Endothelial cell (in vitro differentiated cells): ENCODE results near the gene GARIN3. TPM values are rescaled to one million over a fixed set of nuclear protein-coding genes. Genes with fewer than 3 reads are reported as not detected.

Source experiments
- DNase-seq: peaks from one replicate; pipeline ENCODE4 v3.0.0; 2021; ENCODE audit warnings: low spot score
- H3K27ac Mint-ChIP-seq: one replicate; pipeline ENCODE4 v1.8.0; 2021; ENCODE audit warnings: mixed read lengths, inconsistent platforms; ENCODE audit not compliant: unreplicated experiment
- H3K27me3 Mint-ChIP-seq: one replicate; pipeline ENCODE4 v1.8.0; 2021; ENCODE audit warnings: mild to moderate bottlenecking, moderate library complexity, mixed read lengths, inconsistent platforms; ENCODE audit not compliant: unreplicated experiment
- H3K36me3 Mint-ChIP-seq: one replicate; pipeline ENCODE4 v1.8.0; 2021; ENCODE audit warnings: mild to moderate bottlenecking, low read depth, mixed read lengths, inconsistent platforms; ENCODE audit not compliant: unreplicated experiment
- H3K4me1 Mint-ChIP-seq: one replicate; pipeline ENCODE4 v1.8.0; 2021; ENCODE audit warnings: mild to moderate bottlenecking, mixed read lengths, inconsistent platforms; ENCODE audit not compliant: unreplicated experiment
- H3K4me3 Mint-ChIP-seq: one replicate; pipeline ENCODE4 v1.8.0; 2021; ENCODE audit warnings: mild to moderate bottlenecking, mixed read lengths, inconsistent platforms; ENCODE audit not compliant: unreplicated experiment
- H3K9me3 Mint-ChIP-seq: one replicate; pipeline ENCODE4 v1.8.0; 2021; ENCODE audit warnings: mixed read lengths, inconsistent platforms; ENCODE audit not compliant: unreplicated experiment
- total RNA-seq: library from RNA; stranded (reverse); fragmentation: NEBNext Ultra II Directional; extraction: Animal tissue kit (Norgen Biotek cat#: 25700); gene quantifications from one replicate; pipeline ENCODE4 v1.2.1, GENCODE V29; 2021; ENCODE audit not compliant: unreplicated experiment
- TF ChIP-seq, protein P1 (sequence below): fragments of 200-600 bp; sonication (generic); IDR thresholded peaks from one replicate; pipeline ENCODE4 v1.5.0; 2021; ENCODE audit warnings: antibody characterized with exemption; ENCODE audit not compliant: unreplicated experiment

Gene GARIN3
- total RNA-seq, 1 donor from 2014 or later: not detected

DNA sequence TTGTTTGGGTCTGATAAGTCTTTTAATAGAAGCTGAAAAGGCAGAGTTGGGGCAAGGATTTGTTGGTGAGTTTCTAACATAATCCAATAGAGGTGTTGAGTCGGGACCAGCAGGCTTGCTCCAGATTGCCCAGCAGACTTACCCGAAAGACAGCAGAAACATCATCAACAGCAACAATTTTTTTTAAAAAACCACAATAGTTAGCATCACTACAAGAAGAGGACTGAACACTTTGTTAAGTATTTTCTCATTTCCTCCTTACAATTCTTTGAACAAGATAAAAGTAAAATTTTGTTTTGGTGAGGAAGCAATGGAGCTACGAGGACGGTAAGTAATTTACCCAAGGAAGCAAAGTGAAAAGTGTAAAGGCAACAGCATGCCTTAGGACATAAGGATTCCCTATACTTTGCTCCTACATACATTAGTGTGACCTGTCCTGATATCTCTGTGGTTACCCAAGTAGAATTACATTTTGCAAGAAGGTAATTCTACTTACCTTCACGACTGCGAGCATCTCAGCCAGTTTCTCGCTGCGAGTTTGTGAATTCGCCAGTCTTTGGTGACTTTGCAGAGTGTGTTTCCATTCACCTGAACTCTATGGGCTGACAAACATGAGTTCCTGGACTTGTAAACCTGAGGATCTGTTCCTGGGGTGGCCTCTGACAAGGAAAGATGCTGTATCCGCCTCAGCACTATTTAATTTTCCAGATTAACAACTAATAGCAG is 27.8 kb upstream of the GARIN3 start:
- Mint-ChIP-seq H3K36me3 (no peaks in the 10 kb centered on the region), H3K27ac (no peak overlapping the region), H3K27me3 (peaks cover 2% of the 10 kb centered on the region), H3K9me3 (no peaks in the 10 kb centered on the region), H3K4me3 (no peak overlapping the region), H3K4me1 (no peaks in the 10 kb centered on the region)
- no peak for DNase-seq
- TF ChIP-seq, protein P1, sequence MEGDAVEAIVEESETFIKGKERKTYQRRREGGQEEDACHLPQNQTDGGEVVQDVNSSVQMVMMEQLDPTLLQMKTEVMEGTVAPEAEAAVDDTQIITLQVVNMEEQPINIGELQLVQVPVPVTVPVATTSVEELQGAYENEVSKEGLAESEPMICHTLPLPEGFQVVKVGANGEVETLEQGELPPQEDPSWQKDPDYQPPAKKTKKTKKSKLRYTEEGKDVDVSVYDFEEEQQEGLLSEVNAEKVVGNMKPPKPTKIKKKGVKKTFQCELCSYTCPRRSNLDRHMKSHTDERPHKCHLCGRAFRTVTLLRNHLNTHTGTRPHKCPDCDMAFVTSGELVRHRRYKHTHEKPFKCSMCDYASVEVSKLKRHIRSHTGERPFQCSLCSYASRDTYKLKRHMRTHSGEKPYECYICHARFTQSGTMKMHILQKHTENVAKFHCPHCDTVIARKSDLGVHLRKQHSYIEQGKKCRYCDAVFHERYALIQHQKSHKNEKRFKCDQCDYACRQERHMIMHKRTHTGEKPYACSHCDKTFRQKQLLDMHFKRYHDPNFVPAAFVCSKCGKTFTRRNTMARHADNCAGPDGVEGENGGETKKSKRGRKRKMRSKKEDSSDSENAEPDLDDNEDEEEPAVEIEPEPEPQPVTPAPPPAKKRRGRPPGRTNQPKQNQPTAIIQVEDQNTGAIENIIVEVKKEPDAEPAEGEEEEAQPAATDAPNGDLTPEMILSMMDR: no peak

DNA sequence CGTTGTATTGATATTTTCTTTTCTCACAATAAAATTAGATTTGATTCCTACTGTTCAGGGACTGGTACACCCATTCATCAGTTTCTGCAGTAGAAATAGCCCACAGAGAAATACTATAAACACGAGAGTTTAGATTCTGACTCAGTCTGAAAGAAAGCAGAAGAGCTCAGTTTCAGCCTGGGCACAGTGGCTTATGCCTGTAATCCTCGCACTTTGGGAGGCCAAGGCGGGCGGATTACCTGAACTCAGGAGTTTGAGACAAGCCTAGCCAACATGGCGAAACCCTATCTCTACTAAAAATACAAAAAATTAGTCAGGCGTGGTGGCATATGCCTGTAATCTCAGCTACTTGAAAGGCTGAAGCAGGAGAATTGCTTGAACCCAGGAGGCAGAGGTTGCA is 23.2 kb upstream of the GARIN3 start:
- no peak for DNase-seq
- H3K4me3 Mint-ChIP-seq: no peak overlapping the region
- TF ChIP-seq, protein P1: no peak
- no peaks in the 10 kb centered on the region for H3K27me3 Mint-ChIP-seq
- no peaks in the 10 kb centered on the region for H3K9me3 Mint-ChIP-seq
- no peaks in the 10 kb centered on the region for H3K4me1 Mint-ChIP-seq
- no peak overlapping the region for H3K27ac Mint-ChIP-seq
- H3K36me3 Mint-ChIP-seq: no peaks in the 10 kb centered on the region

DNA sequence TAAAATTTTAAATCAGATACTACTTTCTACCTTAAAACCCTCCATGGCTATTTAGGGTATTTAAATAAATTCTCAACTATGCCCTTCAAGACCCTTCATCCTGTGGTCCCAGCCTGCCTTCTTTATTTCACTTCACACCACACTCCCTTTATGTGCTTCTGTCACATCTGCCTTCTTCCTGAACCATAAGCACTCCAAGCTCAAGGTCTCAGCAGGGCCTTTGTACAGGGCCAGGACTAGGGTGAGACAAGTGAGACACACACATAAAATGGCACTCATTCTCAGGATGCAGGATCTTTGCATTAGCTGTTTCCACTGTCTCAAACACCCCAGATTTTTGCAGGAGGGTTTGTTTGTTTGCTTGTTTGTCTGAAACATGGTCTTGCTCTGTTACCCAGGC is 22.2 kb upstream of the GARIN3 start:
- Mint-ChIP-seq H3K4me1 (no peaks in the 10 kb centered on the region), H3K4me3 (no peak overlapping the region), H3K9me3 (no peaks in the 10 kb centered on the region), H3K36me3 (no peaks in the 10 kb centered on the region), H3K27ac (no peak overlapping the region), H3K27me3 (no peaks in the 10 kb centered on the region)
- DNase-seq: no peak
- TF ChIP-seq, protein P1: no peak

DNA sequence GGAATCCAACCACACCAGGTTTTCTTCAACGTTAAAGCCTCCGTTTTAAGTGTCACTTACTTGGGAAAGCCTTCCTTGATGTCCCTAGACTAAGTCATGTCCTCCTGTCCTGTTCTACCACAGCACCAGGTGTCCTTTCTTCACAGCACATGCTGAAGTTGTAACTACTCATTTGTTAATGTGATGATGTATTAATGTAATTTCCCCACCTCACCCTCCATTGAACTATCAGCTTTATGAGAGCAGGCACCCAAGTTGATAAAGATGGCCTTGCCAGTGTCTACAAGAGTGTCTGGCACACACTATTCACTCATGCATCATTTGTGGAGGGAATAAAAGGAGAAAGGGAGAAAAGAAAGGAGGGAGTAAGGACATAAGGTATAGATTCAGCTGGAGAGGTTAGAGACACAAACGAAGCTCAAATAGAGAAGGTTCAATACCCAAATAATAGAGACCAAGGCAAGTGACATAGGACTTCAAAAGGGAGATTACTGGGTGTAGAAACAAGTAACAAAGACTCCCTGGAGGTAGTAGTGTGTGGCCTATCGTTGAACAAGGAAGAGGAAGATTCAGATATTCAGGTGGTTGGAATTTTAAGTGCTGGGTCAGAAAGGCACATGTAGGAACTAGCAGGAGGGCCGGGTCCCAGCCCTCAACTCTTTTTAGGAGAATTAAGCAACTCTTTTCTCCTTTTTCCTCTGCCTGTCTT is 21.1 kb upstream of the GARIN3 start:
- Mint-ChIP-seq H3K27ac (no peak overlapping the region), H3K27me3 (no peaks in the 10 kb centered on the region), H3K4me1 (no peaks in the 10 kb centered on the region), H3K9me3 (no peaks in the 10 kb centered on the region), H3K36me3 (no peaks in the 10 kb centered on the region), H3K4me3 (no peak overlapping the region)
- DNase-seq: no peak
- TF ChIP-seq, protein P1: no peak
